Nephron (organoid): Measurements from ENCODE around the gene APEH.
A peak's percentile ranks its signal among the peaks of the same experiment; 100 is the strongest.

ENCODE experiments used
- H3K27ac Mint-ChIP-seq, 3 experiments: 2 replicates each; pipeline ENCODE4 v1.8.0; 2020; ENCODE audit warnings: mixed read lengths in 3 of 3, mild to moderate bottlenecking in 2 of 3, moderate library complexity in 1 of 3
- H3K27me3 Mint-ChIP-seq: 2 replicates; pipeline ENCODE4 v1.8.0; 2021; ENCODE audit warnings: low read depth, mild to moderate bottlenecking, moderate library complexity, mixed read lengths
- H3K36me3 Mint-ChIP-seq: 2 replicates; pipeline ENCODE4 v1.8.0; 2020; ENCODE audit warnings: low read depth, mixed read lengths
- H3K4me1 Mint-ChIP-seq: 2 replicates; pipeline ENCODE4 v1.8.0; 2020; ENCODE audit warnings: mixed read lengths
- H3K4me3 Mint-ChIP-seq, 3 experiments: 2 replicates each; pipeline ENCODE4 v1.8.0; 2020; ENCODE audit warnings: mild to moderate bottlenecking in 3 of 3, mixed read lengths in 3 of 3, moderate library complexity in 2 of 3
- H3K9me3 Mint-ChIP-seq: 2 replicates; pipeline ENCODE4 v1.8.0; 2020; ENCODE audit warnings: mixed read lengths
- CTCF ChIP-seq, 3 experiments: fragments of 200-600 bp; sonication (generic); IDR thresholded peaks; one replicate each; pipeline ENCODE4 v1.5.0; 2021; ENCODE audit warnings: antibody characterized with exemption in 3 of 3; ENCODE audit not compliant: unreplicated experiment in 3 of 3

Gene APEH

GRCh38 chr3:49703443-49703927 is 29.3 kb downstream of the APEH start:
- no peaks in the 10 kb centered on the region for H3K27me3 Mint-ChIP-seq
- H3K4me3 Mint-ChIP-seq = no peak overlapping the region
- no peaks in the 10 kb centered on the region for H3K4me1 Mint-ChIP-seq
- H3K27ac Mint-ChIP-seq = no peak overlapping the region
- peaks cover 10% of the 10 kb centered on the region for H3K36me3 Mint-ChIP-seq
- H3K9me3 Mint-ChIP-seq = no peaks in the 10 kb centered on the region
- TF ChIP-seq CTCF (IDR thresholded peaks at IDR 0.05; ENCODE audit: unreplicated experiment in 3 of 3) = peak; percentile 66 to 73 (median 72)

GRCh38 chr3:49703956-49704355 is 29.8 kb downstream of the APEH start:
- Mint-ChIP-seq H3K27ac (no peak overlapping the region), H3K9me3 (no peaks in the 10 kb centered on the region), H3K27me3 (no peaks in the 10 kb centered on the region), H3K4me3 (no peak overlapping the region), H3K4me1 (no peaks in the 10 kb centered on the region), H3K36me3 (peaks cover 11% of the 10 kb centered on the region)
- no peak for TF ChIP-seq CTCF (IDR thresholded peaks at IDR 0.05; ENCODE audit: unreplicated experiment in 3 of 3)

GRCh38 chr3:49704629-49705028 is 30.5 kb downstream of the APEH start:
- H3K9me3 Mint-ChIP-seq = no peaks in the 10 kb centered on the region
- no peak overlapping the region for H3K4me3 Mint-ChIP-seq
- H3K27ac Mint-ChIP-seq = no peak overlapping the region
- peaks cover 11% of the 10 kb centered on the region for H3K36me3 Mint-ChIP-seq
- no peaks in the 10 kb centered on the region for H3K27me3 Mint-ChIP-seq
- H3K4me1 Mint-ChIP-seq = no peaks in the 10 kb centered on the region
- no peak for TF ChIP-seq CTCF (IDR thresholded peaks at IDR 0.05; ENCODE audit: unreplicated experiment in 3 of 3)

DNA sequence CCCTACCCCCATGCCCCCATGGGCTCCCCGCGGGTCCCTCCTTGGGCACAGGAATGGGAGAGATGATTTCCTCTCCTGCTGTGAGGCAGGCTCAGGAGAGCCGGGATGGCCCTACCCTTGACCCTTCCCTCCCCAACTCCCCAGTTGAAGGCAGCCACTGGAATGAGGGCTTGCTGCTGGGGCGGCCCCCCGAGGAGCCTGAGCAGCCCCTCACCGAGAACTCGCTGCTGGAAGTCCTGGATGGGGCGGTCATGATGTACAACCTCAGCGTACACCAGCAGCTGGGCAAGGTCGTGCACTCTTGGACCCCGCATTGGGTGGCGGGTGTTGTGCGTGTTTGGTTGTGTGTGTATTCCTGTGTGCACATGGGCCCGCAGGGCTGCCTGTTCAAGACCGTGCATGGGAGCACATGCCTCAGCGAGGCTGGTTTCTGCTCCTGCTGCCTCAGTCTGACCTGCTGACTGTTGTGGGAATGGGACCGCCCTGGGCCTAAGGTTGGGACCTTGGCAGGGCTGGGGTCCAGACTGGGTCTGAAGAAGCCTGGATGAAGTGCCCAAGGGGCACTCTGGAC is 31.3 kb downstream of the APEH start:
- Mint-ChIP-seq H3K36me3 (peaks cover 15% of the 10 kb centered on the region), H3K27ac (no peak overlapping the region), H3K4me1 (no peaks in the 10 kb centered on the region), H3K27me3 (no peaks in the 10 kb centered on the region), H3K9me3 (no peaks in the 10 kb centered on the region), H3K4me3 (no peak overlapping the region)
- TF ChIP-seq CTCF (IDR thresholded peaks at IDR 0.05; ENCODE audit: unreplicated experiment in 3 of 3) = no peak

GRCh38 chr3:49706456-49707112 is 32.4 kb downstream of the APEH start:
- Mint-ChIP-seq H3K27ac (no peak overlapping the region), H3K27me3 (no peaks in the 10 kb centered on the region), H3K36me3 (peaks cover 19% of the 10 kb centered on the region), H3K9me3 (no peaks in the 10 kb centered on the region), H3K4me3 (no peak overlapping the region), H3K4me1 (no peaks in the 10 kb centered on the region)
- no peak for TF ChIP-seq CTCF (IDR thresholded peaks at IDR 0.05; ENCODE audit: unreplicated experiment in 3 of 3)

DNA sequence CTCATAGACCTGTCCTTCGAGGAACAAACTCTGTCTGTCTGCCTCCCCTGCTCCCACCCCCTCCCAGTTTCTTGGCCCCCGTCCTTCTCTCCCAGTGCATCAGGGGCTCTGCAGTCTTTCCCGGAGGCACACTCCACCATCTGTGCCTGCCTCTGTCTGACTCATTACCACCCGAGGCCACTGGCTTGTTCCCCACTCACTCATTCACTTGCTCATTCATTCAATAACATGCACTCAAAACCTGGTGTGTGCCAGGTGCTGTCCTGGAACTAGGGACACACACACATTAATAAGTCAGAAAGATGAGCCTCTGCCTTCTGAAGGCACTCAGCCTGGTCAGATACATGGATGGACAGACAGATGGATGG is 32.9 kb downstream of the APEH start:
- TF ChIP-seq CTCF (IDR thresholded peaks at IDR 0.05; ENCODE audit: unreplicated experiment in 3 of 3) = no peak

More for the DNA sequence above, 32.9 kb downstream of the APEH start:
- H3K36me3 Mint-ChIP-seq = peaks cover 19% of the 10 kb centered on the region
- H3K4me1 Mint-ChIP-seq = no peaks in the 10 kb centered on the region
- H3K27me3 Mint-ChIP-seq = no peaks in the 10 kb centered on the region
- no peaks in the 10 kb centered on the region for H3K9me3 Mint-ChIP-seq
- H3K27ac Mint-ChIP-seq = no peak overlapping the region
- H3K4me3 Mint-ChIP-seq = no peak overlapping the region
